NCI-H2196 (cell line): ENCODE data around the gene ARHGEF17.
A peak's percentile ranks its signal among the peaks of the same experiment; 100 is the strongest.

ENCODE experiments used
- DNase-seq: peaks from one replicate; lab custom pipeline; 2025; ENCODE audit not compliant: unreplicated experiment; lab: John Stamatoyannopoulos, UW

The ARHGEF17 gene

DNA sequence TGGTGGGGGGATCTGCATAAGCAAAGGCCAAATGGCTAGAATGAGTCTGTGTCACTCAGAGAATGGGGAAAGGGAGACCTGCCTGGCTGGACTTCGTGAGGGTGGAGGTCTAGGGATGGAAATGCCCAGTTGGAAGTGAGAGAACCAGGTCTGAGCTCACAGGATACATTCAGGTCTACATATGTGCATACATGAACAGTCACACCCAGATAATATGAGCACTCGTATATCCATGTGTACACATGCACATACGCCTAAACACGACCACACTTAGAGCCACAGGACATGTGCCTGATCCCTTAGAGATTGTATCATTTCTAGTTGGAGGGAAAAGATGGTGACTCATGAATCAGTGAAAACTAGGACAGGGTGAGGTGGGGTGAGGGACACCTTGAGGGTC lies 47.0 kb downstream of the ARHGEF17 start:
- no peak for DNase-seq

DNA sequence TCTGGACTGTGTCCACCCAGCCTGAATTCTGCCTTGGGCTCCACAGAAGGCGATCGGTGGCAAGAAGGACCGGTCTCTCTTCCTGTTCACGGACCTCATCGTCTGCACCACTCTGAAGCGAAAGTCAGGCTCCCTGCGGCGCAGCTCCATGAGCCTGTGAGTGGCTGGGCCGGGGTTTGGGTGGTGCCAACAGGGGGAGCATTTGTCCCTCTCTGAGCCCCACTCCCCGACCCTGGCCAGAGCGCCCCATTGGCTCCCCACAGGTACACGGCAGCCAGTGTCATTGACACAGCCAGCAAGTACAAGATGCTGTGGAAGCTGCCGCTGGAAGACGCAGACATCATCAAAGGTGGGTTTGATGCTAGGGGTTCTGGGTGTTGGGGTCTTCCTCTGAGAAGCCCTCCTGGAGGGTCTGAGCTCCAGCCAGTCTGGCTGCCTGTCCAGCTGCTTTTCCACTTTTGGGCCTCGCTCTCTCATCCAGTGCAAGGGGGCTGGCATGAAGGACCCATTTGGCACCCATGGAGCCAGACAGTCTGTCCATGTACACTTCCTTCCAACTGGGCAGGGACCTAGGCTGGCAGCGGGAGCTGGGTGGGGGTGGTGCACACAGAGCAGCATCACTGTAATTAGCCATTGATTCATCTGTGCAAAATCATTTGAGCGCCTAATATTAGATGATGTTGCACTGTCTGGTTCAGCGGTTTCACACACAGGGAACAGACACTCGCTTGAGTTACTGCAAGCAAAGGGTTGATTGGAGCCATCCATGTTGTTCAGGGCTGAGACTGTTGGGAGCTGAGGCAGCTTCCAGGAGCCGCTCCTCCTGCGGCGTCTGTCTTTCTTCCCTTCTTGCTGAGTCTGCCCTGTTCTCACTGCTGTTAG lies 49.1 kb downstream of the ARHGEF17 start:
- DNase-seq, result no peak

DNA sequence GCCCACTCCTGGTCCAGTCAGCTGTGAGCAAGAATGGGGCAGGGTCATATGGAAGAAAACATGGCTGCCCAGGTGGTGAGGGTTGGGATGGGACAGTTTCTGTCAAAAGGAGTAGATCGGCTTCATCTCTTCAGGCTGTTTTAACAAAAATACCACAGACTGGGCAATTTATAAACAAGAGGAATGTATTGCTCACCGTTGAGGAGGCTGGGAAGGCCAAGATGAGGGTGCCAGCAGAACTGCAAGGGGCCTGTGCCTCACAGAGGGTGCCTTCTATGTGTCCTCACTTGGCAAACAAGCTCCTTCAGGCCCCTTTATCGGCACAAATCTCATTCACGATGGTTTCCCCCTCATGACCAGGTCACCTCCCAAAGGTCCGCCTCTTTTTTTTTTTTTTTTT lies 50.0 kb downstream of the ARHGEF17 start:
- no peak for DNase-seq

DNA sequence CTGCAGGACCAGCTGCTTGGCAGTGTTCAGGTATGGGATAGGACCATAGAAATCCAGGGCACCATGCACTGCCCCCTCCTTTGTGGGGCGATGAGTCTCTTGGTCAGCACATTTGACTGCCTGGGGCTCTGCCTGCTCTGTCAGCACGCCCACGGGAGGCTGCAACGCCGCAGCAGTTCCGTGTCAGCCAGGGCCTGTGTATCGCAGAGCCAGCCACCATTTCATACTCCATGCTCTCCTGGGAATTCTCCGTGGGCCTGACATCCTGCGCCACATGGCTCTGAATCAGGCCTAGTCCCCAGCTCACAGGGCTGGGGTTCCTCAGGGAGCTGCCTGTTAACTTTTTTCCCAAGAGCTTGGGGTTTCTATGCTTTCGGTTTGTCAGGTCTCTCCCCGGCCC lies 51.3 kb downstream of the ARHGEF17 start:
- no peak for DNase-seq

DNA sequence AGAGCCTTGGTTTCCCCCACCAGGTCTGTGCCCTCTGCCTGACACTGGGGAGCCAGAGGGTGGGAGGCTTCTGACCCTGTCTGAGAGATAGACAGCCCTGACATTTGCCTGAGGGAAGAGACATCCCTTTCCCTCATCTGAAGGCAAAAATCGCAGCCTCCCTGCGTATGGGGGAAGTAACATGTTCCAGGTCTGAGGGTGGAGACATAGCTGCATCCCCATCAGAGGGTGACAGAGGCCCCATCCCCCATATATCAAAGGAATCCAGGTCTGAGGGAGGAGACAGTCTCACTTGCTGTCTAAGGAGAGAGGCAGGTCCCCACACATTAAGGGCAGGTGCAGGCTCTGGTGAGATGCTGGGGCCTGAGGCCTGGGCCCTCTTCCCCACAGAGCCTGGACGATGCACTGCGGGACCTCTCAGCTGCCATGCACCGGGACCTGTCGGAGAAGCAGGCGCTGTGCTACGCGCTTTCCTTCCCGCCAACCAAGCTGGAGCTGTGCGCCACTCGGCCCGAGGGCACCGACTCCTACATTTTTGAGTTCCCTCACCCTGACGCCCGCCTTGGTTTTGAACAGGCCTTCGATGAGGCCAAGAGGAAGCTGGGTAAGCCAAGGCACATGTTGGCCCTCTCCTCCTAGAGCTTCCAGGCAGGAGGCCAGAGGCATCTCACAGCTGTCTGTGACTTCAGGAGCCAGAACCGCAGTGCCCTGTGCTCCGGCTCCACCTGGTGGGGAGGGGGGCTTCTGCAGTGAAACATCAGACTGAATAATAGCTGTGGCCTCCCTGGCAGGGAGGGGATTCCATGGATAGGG lies 52.1 kb downstream of the ARHGEF17 start:
- DNase-seq, result peak; percentile 58

DNA sequence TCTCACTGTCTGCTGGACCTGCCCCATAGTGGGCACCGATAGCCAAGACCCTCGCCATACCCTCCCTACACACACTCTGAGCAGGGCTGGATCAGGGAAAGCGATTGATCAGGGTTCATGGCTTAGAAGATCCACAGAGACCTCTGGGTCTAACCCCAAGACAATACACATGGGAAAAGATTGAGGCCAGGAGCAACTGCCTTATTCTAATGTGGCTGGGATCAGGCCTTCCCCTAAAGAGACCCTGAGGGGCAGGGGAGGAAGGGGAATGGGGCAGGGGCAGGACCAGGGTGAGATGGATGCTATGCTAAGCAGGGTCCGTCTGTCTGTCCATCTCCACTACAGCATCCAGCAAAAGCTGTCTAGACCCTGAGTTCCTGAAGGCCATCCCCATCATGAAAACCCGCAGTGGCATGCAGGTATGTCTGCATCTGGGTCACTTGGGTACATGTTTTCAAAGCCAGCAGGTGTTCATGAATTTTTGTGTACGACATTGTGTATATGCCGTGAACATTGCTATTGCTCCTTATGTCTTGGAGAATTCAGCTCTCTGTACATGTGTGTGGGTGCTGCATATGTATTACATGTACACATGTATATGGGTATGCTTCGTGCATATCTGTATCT lies 52.8 kb downstream of the ARHGEF17 start:
- DNase-seq, result no peak

DNA sequence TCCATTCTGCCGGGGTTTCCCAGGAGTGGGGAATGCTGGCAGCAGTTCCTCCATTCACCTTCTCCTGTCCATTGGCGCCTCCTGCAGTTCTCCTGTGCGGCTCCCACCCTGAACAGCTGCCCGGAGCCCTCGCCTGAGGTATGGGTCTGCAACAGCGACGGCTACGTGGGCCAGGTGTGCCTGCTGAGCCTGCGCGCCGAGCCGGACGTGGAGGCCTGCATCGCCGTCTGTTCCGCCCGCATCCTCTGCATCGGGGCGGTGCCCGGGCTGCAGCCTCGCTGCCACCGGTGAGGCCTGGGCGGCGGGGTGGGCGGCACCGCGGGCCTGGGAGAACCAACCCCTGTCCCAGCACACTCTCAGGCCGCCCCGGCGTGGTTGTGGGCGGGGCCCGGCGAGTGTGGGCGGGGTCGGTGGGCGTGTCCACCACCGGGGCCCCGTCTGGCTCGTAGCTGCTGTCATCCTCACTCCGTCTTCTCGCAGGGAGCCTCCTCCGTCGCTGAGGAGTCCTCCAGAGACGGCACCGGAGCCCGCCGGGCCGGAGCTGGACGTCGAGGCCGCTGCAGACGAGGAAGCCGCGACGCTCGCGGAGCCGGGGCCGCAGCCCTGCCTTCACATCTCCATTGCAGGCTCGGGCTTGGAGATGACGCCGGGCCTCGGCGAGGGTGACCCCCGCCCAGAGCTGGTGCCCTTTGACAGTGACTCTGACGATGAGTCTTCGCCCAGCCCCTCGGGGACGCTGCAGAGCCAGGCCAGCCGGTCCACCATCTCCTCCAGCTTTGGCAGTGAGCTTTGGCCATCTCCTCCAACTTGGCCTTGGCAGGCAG lies 54.1 kb downstream of the ARHGEF17 start:
- no peak for DNase-seq

DNA sequence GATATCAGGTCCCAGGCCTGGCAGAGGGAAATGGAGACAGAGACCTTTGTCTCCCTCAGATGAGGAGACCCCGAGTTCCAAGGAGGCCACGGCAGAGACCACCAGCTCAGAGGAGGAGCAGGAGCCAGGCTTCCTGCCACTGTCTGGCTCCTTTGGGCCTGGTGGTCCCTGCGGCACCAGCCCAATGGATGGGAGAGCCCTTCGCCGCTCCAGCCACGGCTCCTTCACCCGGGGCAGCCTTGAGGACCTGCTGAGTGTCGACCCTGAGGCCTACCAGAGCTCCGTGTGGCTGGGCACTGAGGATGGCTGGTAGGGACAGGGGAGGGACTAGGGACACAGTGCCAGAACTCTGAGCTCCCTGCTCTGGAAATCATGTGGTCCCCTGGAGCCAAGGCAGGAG lies 55.1 kb downstream of the ARHGEF17 start:
- no peak for DNase-seq

DNA sequence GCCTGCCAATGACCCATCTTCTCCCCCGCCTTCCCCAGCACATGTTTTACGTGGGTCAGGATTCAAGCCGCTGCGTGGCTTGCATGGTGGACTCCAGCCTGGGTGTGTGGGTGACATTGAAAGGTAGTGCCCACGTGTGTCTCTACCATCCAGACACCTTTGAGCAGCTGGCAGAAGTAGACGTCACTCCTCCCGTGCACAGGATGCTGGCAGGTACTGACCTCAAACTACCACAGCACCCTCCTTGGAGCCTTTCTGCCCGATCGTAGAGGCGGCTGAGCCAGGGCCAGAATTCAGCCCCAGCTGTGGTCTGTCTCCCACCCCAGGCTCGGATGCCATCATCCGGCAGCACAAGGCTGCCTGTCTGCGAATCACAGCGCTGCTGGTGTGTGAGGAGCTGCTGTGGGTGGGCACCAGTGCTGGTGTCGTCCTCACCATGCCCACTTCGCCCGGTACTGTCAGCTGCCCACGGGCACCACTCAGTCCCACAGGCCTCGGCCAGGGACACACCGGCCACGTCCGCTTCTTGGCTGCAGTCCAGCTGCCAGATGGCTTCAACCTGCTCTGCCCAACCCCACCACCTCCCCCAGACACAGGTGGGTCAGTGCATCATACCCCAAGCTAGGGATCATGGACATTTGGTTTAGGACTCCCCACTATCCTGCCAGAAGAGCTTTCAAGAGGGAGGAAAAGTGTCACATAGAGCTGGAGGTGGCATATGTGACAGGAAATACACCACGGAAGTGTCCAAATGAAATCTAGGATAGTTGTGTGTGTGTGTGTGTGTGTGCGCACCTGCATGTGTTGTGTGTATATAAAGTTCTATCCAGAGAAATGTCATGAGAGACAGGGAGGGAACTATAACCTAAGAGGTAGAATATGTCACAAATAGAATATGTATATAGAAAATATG lies 57.5 kb downstream of the ARHGEF17 start:
- DNase-seq, result no peak

DNA sequence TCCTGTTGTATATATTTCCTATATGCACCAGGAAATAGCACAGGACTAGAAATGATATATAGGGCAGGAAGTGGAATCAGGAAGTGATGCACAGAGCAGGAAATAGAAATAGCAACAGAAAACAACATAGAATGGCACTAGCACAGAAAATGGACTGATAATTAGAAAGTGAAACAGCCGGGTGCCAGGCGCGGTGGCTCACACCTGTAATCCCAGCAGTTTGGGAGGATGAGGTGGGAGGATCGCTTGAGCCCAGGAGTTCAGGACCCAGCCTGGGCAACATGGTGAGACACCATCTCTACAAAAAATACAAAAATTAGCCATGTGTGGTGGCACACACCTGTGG lies 58.2 kb downstream of the ARHGEF17 start:
- DNase-seq, result no peak

DNA sequence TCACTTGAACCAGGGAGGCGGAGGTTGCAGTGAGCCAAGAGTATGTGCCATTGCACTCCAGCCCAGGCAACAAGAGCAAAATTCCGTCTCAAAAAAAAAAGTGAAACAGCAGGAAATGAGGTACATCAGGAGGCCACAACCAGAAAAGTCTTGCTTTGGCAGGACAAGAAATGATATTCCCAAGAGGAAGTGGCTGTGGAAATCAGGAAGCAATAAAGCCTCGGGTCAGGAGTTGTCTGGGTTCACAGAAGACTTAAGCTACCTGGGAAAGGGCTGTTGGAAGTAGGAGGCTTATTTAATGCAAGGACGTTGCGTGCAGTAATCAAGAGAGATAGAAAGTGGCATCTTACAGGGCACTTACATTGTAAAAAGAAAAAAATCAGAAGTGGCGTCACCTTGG lies 58.9 kb downstream of the ARHGEF17 start:
- DNase-seq, result no peak

DNA sequence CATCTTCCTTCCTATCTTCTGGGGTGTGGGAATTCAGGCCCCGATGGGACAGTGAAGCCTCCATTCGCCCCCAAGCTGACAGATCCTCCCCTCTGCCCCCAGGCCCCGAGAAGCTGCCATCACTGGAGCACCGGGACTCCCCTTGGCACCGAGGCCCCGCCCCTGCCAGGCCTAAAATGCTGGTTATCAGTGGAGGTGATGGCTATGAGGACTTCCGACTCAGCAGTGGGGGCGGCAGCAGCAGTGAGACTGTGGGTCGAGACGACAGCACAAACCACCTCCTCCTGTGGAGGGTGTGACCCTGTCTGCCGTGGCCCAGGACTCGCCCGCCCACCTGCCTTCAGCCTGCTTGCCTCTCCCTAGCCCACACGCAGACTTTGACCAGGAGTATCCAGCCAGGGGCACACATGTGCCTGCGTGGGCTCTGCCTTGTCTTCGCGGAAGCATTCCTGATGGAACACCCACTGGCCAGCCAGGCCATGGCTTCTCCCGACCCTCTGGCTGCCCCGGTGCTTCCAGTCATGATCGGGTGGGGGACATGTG lies 59.5 kb downstream of the ARHGEF17 start:
- no peak for DNase-seq

DNA sequence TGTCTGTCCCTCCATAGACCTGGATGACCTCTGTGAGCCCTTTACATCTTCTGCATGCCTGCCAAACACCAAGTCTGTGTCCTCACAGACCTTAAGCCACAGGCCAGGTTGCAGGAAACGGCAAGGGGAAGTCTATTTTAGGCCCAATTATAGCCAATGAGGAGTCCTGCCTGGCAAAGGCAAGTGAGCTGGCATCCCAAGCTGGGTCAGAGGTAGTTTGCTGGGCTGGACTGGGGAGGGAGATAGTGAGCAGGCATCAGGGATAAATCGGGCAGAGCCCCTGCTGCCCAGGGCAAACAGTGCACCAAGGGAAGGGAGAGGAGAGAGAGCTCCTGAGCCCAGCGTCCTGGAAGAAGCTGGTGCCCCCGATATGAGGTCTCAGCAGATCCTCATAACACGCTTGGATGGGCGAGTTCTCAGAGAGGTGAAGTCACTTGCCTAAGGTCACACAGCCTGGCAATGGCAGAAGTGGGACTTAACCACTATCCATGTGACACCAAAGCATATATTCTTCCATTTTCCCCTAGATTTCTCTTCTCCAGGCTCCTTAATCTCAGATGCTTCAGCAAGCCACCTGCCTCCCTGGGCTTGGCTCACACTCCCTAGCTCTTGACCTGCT lies 64.4 kb downstream of the ARHGEF17 start:
- no peak for DNase-seq

DNA sequence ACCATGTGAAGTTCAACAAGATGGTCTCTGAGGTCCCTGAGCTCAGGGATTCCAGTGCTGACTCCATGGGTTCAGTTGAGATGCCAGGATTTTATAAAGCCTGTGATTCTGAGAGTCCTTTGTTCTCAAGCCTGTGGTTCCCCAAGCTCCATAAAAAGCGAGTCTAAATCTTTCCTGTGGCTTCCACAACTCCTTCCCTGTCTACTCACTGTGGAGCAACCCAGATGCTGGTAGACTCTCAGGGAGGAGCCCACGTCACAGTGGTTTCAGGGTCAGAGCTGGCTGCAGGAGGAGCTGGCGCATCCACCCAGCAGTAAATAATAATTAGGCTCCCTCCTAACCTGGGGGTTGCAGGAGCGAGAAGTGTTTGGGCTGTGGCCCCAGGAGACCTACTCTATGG lies 66.1 kb downstream of the ARHGEF17 start:
- no peak for DNase-seq

DNA sequence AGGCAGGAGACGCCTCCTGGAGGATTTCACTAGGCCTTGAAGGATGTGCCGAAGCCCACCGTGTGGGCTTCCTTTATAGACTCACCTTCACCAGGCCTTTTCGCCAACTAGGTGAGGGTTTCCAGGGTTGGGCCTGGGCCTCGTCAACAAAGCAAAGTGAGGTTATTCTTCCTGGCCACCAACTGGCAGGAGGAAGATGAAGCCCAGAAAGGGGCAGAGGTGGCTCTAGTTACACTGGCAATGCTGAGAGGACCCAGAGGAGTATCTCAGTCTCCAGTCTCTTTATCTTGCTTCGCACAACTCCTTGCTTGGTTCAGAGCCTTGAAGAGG lies 67.7 kb downstream of the ARHGEF17 start:
- DNase-seq, result no peak

DNA sequence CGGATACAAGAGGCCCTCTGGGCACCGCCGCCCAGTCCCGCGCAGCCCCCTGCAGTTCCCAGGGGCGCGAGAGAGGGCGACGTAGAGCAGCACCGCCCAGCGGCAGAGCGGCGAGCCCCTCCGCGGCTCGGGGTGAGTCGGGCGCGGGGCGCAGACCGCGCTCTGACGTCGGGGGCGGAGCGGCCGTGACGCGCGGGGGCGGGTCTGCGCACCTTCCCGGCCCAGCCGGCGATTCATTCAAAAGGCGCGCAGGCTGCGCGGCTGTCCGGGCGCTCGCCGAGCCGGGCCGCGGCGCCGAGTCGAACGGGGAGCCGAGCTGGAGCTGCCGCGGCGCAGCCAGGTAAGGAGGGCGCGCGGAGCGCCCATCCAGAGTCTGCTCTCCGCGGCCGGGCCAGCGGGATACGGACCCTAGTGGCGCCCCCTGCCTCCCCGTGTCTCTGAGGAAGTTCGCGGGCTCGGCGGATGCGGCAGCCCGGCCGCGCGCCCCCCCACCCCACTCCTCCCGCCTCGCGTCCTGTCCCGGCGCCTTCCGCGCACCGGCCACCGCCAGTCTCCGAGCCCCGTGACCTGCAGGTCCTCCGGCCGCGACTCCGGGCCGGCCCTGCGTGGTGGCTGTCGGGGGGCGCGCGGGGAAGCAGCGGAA lies 68.2 kb downstream of the ARHGEF17 start, which contains the start of gene RELT:
TSS of gene RELT (plus strand) at position 240 of the 643 bp plus-strand sequence. CDS start 12,738 bp downstream, outside the sequence.
- peak; percentile 94 for DNase-seq

DNA sequence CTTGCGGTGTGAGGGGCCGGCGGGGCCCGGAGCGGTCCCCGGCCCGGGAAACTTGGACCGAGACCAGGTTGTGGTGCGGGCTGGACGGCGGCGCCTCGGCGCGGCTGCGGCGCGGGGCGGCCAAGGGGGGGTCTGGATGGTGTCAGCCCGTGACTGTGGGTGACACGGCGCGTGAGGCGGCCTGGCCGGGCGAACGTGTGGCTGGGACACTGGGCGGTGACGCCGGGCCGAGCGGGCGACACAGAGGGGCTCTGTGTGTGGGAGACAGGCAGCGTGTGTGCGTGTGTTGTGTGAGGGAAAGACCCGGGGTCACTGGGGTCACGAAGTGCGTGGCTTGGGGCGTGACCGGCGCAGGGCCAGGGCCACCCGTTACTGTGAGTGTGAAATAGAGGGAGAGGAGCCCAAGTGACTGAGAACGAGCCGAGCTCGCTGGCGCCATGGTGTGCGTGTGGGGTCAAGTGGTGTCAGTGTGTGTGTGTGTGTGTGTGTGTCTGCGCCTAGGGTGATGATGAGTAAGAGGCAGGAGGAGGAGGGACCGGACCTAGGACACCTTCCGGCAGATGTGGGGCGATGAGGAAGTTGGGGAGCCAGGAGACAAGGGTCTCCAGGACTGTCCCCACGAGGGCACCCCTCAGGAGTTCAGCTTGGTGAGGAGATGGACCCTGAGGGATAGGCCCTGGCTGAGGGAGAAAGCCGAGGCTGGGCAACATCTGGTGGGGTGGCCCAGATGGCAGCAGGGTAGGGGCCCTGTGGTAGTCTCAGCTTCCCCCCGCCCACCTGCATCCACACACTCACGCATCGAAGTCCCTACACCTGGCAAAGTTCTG lies 68.9 kb downstream of the ARHGEF17 start:
- DNase-seq, result peak; percentile 34
